ENCODE data around the gene KSR1.

- TF ChIP-seq CTCF (conservative IDR thresholded peaks at IDR 0.05) (no peak), ZFX (IDR thresholded peaks at IDR 0.05) (no peak)
Measured at GRCh38 chr17:27524594-27524993, 68.3 kb downstream of the KSR1 start.
